SH-SY5Y (cell line): ENCODE results near the gene LRFN3.

ENCODE experiments used
- GATA2 ChIP-seq: IDR thresholded peaks from 2 replicates; pipeline ENCODE4 v1.6.1; 2011; ENCODE audit warnings: mild to moderate bottlenecking, low read depth, low read length
- GATA3 ChIP-seq: IDR thresholded peaks from 2 replicates; pipeline ENCODE4 v1.6.1; 2011; ENCODE audit warnings: low read depth, mild to moderate bottlenecking, low read length, moderate library complexity

The LRFN3 gene

DNA sequence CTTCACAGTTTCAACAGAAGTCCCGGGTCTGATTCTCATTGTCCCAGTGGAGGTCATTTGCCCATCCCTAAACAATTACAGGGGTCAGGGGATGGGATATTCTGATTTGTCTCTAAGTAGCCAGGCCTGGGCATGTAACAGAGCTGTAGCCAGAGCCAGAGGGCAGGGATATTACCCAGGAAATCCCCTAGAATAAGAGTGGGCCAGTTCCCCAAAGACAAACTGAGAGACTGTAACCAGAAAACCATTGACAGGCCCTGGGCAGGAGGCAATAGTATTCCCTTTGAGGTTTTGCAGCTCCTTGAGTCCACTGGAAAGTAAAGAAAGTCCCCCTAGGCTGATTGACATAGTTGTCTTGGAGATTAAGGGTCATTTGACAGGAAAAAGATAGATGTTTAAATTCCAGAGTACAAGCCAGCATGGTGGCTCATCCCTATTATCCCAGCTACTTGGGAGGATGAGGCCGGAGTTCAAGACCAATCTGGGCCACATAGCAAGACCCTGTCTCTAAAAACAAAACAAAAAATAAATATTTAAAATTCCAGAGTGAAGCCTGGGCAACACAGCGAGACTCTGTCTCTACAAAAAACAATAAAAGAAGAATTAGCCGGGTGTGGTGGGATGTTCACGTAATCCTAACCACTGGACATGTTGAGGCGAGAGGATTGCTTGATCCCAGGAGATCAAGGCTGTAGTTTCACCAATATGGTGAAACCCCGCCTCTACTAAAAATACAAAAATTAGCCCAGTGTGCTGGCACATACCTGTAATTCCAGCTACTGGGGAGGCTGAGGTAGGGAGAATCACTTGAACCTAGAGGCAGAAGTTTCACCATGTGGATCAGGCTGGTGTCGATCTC, 57.0 kb downstream of the LRFN3 start:
- TF ChIP-seq GATA2 = no peak
- TF ChIP-seq GATA3 = no peak

DNA sequence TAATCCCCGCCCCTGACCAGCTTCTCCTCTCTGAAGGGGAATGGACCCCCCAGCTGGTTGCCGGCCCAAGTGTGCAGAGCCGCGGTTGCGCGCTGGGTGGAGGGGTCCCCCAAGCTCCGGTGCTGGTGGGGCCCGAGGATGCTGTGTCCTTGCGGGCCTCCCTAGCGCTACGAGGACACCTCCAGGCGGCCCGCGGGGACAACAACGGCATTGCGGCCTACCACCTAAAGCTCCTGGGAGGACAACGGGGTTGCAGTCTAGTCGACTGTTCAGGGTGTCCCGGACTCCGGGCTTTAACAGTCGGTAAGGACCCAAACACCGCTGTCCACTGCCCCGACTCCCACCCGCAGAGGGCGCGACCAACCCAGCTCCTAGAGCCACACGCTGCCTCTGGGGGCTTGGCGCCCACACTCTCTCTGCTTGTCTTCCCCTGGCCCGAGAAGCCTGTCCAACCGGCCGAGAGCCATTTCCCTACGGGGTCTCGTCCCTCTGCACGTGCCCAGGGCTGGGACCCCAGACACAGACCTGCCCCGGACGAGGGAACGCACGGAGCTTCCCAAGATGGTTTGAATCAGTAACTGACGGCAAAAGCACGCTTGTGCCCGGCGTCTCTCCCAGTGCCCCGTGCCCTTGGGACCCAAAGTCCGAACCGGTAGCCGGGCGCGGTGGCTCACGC, 57.9 kb downstream of the LRFN3 start:
- TF ChIP-seq GATA2 = no peak
- TF ChIP-seq GATA3 = no peak
